Measurements from ENCODE around the gene RAB11B.
"Not testable (repeated sequence)": the region's sequence is repeated elsewhere in the genome, so short reads cannot be mapped to it uniquely, and the experiment has no call there.

The RAB11B gene

DNA sequence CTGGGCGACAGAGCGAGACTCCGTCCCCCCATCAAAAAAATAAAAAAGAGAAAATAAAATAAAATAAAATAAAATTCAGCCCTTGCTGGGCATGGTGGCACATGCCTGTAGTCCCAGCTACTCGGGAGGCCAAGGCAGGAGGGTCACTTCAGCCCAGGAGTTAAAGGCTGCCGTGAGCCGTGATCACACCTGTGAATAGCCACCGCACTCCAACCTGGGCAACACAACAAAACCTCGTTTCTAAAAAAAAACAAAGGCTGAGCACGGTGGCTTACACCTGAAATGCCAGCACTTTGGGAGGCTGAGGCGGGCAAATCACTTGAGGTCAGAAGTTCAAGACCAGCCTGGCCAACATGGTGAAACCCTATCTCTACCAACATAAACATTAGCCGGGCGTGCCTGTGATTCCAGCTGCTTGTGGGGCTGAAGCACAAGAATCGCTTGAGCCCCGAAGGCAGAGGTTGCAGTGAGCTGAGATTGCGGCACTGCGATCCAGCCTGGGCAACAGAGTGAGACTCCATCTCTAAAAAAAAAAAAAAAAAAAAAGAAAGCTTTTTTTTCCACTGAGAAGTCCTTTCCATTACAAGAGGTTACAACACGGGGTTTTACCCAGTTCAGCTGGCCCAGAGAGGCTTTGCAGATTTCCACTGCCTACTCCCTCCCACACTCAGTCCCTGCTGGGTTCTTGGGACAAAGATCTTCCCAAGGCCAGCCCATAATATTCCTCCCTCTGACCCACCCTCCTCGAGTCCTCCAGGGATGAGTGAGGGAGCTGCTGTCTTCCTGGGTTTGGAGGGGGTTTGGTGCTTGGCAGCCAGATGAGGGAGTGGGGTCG, 19.8 kb upstream of the RAB11B start:
- DNase-seq (no peak), ATAC-seq (ENCODE audit: insufficient read depth, low read depth) (no peak)
- peaks cover 10% of the 10 kb centered on the region; the same call in 1 of the 2 replicates for H3K36me3 ChIP-seq (ENCODE audit: insufficient read depth, low read length)
- H3K27me3 ChIP-seq (ENCODE audit: insufficient read depth, low read length, poor library complexity) = no peaks in the 10 kb centered on the region
- H3K4me3 ChIP-seq (ENCODE audit: low read depth in 1 of 2, low read length in 2 of 2) = no peak overlapping the region
- H3K27ac ChIP-seq (ENCODE audit: low read length) = no peak overlapping the region
- H3K9ac ChIP-seq (ENCODE audit: low read depth, low read length) = no peak overlapping the region
- TF ChIP-seq, protein P1, sequence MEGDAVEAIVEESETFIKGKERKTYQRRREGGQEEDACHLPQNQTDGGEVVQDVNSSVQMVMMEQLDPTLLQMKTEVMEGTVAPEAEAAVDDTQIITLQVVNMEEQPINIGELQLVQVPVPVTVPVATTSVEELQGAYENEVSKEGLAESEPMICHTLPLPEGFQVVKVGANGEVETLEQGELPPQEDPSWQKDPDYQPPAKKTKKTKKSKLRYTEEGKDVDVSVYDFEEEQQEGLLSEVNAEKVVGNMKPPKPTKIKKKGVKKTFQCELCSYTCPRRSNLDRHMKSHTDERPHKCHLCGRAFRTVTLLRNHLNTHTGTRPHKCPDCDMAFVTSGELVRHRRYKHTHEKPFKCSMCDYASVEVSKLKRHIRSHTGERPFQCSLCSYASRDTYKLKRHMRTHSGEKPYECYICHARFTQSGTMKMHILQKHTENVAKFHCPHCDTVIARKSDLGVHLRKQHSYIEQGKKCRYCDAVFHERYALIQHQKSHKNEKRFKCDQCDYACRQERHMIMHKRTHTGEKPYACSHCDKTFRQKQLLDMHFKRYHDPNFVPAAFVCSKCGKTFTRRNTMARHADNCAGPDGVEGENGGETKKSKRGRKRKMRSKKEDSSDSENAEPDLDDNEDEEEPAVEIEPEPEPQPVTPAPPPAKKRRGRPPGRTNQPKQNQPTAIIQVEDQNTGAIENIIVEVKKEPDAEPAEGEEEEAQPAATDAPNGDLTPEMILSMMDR (IDR thresholded peaks at IDR 0.05; ENCODE audit: borderline replicate concordance, extremely low read depth, low read length, poor library complexity, severe bottlenecking) = no peak
- no peak for TF ChIP-seq EZH2 (IDR thresholded peaks at IDR 0.05; ENCODE audit: borderline replicate concordance, low read depth, low read length, severe bottlenecking)
- H3K79me2 ChIP-seq (ENCODE audit: insufficient read depth, low read length) = no peaks in the 10 kb centered on the region
- H2AFZ ChIP-seq (ENCODE audit: low read depth, low read length) = no peak overlapping the region
- H4K20me1 ChIP-seq (ENCODE audit: insufficient read depth, low read length) = 0 out of 2 replicates have a peak, but pooled peaks cover 3% of the 10 kb centered on the region
- no peaks in the 10 kb centered on the region for H3K9me3 ChIP-seq (ENCODE audit: insufficient read depth, low read length, severe bottlenecking)
- no peaks in the 10 kb centered on the region for H3K4me1 ChIP-seq (ENCODE audit: insufficient read depth, low read length)
- no peak overlapping the region for H3K4me2 ChIP-seq (ENCODE audit: insufficient read depth, low read length)

DNA sequence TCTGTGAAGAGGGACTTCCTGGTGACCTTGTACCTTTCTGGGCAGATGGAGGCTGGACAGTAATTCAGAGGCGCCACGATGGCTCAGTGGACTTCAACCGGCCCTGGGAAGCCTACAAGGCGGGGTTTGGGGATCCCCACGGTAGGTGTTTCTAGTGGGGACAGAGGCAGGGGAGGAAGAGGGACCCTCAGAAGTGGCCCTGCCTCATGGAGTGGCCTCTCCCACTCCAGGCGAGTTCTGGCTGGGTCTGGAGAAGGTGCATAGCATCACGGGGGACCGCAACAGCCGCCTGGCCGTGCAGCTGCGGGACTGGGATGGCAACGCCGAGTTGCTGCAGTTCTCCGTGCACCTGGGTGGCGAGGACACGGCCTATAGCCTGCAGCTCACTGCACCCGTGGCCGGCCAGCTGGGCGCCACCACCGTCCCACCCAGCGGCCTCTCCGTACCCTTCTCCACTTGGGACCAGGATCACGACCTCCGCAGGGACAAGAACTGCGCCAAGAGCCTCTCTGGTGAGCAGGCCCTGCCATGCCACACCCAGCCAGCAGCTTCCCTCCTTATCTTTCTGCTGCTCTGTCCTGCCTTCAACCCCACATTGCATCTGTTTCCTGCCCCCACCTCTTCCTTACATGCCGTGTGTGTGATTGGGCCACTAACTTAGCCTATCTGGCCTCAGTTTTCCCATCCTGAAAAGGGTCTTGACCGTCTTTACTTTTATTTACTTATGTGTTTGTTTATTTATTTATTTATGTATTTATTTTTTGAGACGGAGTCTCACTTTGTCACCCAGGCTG, 19.0 kb upstream of the RAB11B start:
- H3K79me2 ChIP-seq (ENCODE audit: insufficient read depth, low read length) = no peaks in the 10 kb centered on the region
- H3K4me2 ChIP-seq (ENCODE audit: insufficient read depth, low read length) = no peak overlapping the region
- H3K9ac ChIP-seq (ENCODE audit: low read depth, low read length) = no peak overlapping the region
- H3K27me3 ChIP-seq (ENCODE audit: insufficient read depth, low read length, poor library complexity) = no peaks in the 10 kb centered on the region
- TF ChIP-seq, protein P1 (IDR thresholded peaks at IDR 0.05; ENCODE audit: borderline replicate concordance, extremely low read depth, low read length, poor library complexity, severe bottlenecking) = no peak
- no peak for TF ChIP-seq EZH2 (IDR thresholded peaks at IDR 0.05; ENCODE audit: borderline replicate concordance, low read depth, low read length, severe bottlenecking)
- H3K4me1 ChIP-seq (ENCODE audit: insufficient read depth, low read length) = no peaks in the 10 kb centered on the region
- H3K4me3 ChIP-seq (ENCODE audit: low read depth in 1 of 2, low read length in 2 of 2) = no peak overlapping the region
- peaks cover 10% of the 10 kb centered on the region; the same call in 1 of the 2 replicates for H3K36me3 ChIP-seq (ENCODE audit: insufficient read depth, low read length)
- H3K27ac ChIP-seq (ENCODE audit: low read length) = no peak overlapping the region
- no peak for DNase-seq
- H2AFZ ChIP-seq (ENCODE audit: low read depth, low read length) = no peak overlapping the region
- ATAC-seq (ENCODE audit: insufficient read depth, low read depth) = no peak
- H4K20me1 ChIP-seq (ENCODE audit: insufficient read depth, low read length) = 0 out of 2 replicates have a peak, but pooled peaks cover 3% of the 10 kb centered on the region
- H3K9me3 ChIP-seq (ENCODE audit: insufficient read depth, low read length, severe bottlenecking) = no peaks in the 10 kb centered on the region

DNA sequence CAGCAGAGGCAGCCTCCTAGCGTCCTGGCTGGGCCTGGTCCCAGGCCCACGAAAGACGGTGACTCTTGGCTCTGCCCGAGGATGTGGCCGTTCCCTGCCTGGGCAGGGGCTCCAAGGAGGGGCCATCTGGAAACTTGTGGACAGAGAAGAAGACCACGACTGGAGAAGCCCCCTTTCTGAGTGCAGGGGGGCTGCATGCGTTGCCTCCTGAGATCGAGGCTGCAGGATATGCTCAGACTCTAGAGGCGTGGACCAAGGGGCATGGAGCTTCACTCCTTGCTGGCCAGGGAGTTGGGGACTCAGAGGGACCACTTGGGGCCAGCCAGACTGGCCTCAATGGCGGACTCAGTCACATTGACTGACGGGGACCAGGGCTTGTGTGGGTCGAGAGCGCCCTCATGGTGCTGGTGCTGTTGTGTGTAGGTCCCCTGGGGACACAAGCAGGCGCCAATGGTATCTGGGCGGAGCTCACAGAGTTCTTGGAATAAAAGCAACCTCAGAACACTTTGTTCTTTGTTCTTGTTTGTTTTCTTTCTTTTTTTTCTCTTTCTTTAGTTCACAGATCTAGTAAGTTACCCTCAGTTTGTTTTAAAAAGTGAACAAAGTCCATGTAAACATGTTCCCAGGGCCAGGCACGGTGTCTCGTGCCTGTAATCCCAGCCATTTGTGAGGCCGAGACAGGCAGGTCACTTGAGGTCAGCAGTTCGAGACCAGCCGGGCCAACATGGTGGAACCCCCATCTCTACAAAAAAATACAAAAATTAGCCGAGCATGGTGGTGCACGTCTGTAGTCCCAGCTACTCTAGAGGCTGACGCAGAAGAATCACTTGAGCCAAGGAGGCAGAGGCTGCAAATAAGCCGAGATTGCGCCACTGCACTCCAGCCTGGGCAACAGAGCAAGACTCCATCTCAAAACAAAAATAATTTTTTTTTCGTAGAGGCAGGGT, 16.0 kb upstream of the RAB11B start:
- no peak for TF ChIP-seq EZH2 (IDR thresholded peaks at IDR 0.05; ENCODE audit: borderline replicate concordance, low read depth, low read length, severe bottlenecking)
- TF ChIP-seq, protein P1 (IDR thresholded peaks at IDR 0.05; ENCODE audit: borderline replicate concordance, extremely low read depth, low read length, poor library complexity, severe bottlenecking) = no peak
- H3K4me1 ChIP-seq (ENCODE audit: insufficient read depth, low read length) = no peaks in the 10 kb centered on the region
- no peaks in the 10 kb centered on the region for H3K9me3 ChIP-seq (ENCODE audit: insufficient read depth, low read length, severe bottlenecking)
- no peak overlapping the region for H3K4me3 ChIP-seq (ENCODE audit: low read depth in 1 of 2, low read length in 2 of 2)
- no peak overlapping the region for H2AFZ ChIP-seq (ENCODE audit: low read depth, low read length)
- H3K27ac ChIP-seq (ENCODE audit: low read length) = no peak overlapping the region
- no peaks in the 10 kb centered on the region for H3K79me2 ChIP-seq (ENCODE audit: insufficient read depth, low read length)
- H3K27me3 ChIP-seq (ENCODE audit: insufficient read depth, low read length, poor library complexity) = no peaks in the 10 kb centered on the region
- peaks cover 10% of the 10 kb centered on the region; the same call in 1 of the 2 replicates for H3K36me3 ChIP-seq (ENCODE audit: insufficient read depth, low read length)
- no peak overlapping the region for H3K4me2 ChIP-seq (ENCODE audit: insufficient read depth, low read length)
- DNase-seq = no peak
- H3K9ac ChIP-seq (ENCODE audit: low read depth, low read length) = no peak overlapping the region
- ATAC-seq (ENCODE audit: insufficient read depth, low read depth) = no peak
- no peaks in the 10 kb centered on the region for H4K20me1 ChIP-seq (ENCODE audit: insufficient read depth, low read length)

DNA sequence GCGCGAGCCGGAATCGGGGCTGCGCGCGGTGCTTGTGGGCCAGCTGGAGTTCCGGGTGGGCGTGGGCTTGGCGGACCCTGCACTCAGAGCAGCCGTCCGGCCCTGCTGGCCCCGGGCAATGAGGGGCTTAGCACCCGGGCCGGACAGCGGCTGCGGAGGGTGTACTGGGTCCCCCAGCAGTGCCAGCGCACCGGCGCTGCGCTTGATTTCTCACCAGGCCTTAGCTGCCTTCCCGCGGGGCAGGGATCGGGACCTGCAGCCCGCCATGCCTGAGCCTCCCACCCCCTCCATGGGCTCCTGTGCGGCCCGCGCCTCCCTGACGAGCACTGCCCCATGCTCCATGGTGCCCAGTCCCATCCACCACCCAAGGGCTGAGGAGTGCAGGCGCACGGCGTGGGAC, 14.4 kb upstream of the RAB11B start:
- not testable (repeated sequence) for H3K9me3 ChIP-seq (ENCODE audit: insufficient read depth, low read length, severe bottlenecking); H3K4me2 ChIP-seq (ENCODE audit: insufficient read depth, low read length); H4K20me1 ChIP-seq (ENCODE audit: insufficient read depth, low read length); H3K79me2 ChIP-seq (ENCODE audit: insufficient read depth, low read length); H3K9ac ChIP-seq (ENCODE audit: low read depth, low read length); H3K4me1 ChIP-seq (ENCODE audit: insufficient read depth, low read length); H2AFZ ChIP-seq (ENCODE audit: low read depth, low read length); DNase-seq; H3K27me3 ChIP-seq (ENCODE audit: insufficient read depth, low read length, poor library complexity); ATAC-seq (ENCODE audit: insufficient read depth, low read depth); H3K4me3 ChIP-seq (ENCODE audit: low read depth in 1 of 2, low read length in 2 of 2); H3K27ac ChIP-seq (ENCODE audit: low read length)
- peaks cover 10% of the 10 kb centered on the region; the same call in 1 of the 2 replicates for H3K36me3 ChIP-seq (ENCODE audit: insufficient read depth, low read length)
